22Rv1 (cell line): Measurements from ENCODE around the gene COMMD1.

Experiments
- H3K27ac ChIP-seq: fragments of 450-650 bp; 2 replicates; pipeline ENCODE4 v1.5.1; 2017
- ZFX ChIP-seq: fragments of 450-650 bp; IDR thresholded peaks from 2 replicates; pipeline ENCODE4 v1.6.1; 2017; ENCODE audit warnings: antibody characterized with exemption, borderline replicate concordance
- TF ChIP-seq, protein P1 (sequence below): fragments of 450-650 bp; IDR thresholded peaks from 2 replicates; pipeline ENCODE4 v1.5.1; 2017; ENCODE audit warnings: mild to moderate bottlenecking

Gene COMMD1

DNA sequence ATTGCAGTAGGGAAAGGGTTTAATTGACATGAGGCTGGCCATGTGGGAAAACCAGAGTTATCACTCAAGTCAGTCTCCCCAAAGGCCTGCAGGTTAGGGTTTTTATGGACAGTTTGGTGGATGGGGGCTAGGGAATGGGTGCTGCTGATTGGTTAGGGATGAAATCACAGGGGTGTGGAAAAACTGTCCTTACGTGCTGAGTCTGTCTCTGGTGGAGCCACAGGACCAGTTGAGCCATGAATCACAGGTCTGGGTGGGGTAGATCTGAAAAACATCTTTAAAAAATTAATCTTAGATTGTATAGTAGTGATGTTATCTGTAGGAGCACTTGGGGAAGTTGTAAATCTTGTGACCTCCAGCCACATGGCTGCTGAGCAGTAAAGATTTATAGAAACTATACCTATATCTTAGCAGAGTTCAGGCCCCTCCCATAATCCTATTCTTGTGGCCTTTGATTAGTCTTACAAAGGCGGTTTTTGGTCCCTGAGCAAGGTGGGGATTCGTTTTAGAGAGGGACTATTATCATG, 139.6 kb downstream of the COMMD1 start:
- TF ChIP-seq, protein P1, sequence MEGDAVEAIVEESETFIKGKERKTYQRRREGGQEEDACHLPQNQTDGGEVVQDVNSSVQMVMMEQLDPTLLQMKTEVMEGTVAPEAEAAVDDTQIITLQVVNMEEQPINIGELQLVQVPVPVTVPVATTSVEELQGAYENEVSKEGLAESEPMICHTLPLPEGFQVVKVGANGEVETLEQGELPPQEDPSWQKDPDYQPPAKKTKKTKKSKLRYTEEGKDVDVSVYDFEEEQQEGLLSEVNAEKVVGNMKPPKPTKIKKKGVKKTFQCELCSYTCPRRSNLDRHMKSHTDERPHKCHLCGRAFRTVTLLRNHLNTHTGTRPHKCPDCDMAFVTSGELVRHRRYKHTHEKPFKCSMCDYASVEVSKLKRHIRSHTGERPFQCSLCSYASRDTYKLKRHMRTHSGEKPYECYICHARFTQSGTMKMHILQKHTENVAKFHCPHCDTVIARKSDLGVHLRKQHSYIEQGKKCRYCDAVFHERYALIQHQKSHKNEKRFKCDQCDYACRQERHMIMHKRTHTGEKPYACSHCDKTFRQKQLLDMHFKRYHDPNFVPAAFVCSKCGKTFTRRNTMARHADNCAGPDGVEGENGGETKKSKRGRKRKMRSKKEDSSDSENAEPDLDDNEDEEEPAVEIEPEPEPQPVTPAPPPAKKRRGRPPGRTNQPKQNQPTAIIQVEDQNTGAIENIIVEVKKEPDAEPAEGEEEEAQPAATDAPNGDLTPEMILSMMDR, result no peak
- TF ChIP-seq ZFX, result no peak
- H3K27ac ChIP-seq, result no peak overlapping the region

DNA sequence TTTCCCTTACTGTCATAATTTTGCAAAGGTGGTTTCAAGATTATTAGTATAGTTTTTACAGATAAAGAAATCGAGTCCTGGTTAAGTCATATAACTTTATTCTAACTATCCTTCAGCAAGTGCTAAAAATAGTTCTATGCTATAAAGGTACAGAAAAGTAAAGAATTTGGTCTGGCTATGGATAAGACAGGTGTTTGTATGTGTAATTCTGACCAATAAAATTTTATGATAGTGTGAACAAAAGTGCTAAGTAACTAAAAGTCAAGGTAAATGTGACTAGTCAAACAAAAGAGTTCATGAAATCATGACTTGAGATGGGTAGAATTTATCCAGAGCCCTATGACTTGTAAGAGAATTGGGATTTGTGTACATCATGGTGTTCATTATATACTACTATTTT, 140.7 kb downstream of the COMMD1 start:
- H3K27ac ChIP-seq, result no peak overlapping the region
- TF ChIP-seq ZFX, result no peak
- TF ChIP-seq, protein P1, result no peak

DNA sequence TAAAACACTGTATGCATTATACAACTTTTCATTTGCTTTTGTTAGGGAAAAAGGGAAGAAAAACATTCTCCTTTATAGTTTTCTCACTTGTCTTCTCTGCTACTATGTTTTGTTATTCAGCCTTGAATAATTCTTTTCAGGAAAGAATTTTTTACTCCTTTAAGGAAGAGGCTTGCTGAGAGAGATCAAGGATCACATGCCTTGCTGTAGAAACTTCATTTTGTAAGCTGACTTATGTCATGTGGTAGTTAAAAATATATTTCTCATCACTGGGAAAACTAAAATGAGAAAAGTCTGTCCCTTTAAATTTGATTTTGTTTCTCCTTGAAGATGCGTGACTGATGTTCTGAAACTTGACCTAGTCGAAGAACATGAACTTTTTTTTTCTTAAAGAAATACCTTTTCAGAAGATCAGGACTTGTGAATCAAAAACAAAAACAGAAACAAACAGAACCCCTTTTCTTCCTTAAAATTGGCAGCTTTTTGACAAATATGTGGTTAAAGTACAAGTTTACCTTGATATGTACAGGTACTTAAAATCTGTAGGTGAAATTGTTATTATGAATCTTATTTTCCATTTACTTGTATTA, 145.1 kb downstream of the COMMD1 start:
- H3K27ac ChIP-seq, result no peak overlapping the region
- TF ChIP-seq, protein P1, result no peak
- no peak for TF ChIP-seq ZFX

DNA sequence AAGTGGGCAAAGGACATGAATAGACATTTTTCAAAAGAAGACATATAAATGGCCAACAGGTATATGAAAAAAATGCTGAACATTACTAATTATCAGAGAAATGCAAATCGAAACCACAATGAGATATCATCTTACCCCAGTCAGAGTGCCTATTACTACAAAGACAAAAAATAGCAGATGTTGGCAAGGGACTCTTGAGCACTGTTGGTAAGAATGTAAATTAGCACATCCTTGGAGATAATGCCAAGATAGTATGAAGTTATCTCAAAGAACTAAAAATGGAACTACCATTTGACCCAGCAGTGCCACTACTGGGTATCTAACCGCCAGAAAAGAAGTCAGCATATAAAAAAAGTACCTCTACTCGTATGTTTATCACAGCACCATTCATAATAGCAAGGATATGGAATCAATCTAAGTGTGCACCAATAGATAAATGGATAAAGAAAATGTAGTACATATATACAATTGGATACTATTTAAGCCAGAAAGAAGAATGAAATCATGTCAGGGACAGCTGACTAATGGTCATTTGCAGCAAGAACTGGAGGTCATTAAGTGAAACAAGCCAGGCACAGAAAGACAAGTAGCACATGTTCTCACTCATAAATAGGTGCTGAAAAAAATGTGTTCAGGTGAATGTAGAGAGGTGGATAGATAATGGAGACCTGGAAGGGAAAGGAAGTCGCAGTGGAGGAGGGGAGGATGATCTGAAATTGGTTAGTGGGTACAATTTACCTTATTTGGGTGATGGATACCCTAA, 148.7 kb downstream of the COMMD1 start:
- TF ChIP-seq, protein P1, result no peak
- no peak for TF ChIP-seq ZFX
- no peak overlapping the region for H3K27ac ChIP-seq

DNA sequence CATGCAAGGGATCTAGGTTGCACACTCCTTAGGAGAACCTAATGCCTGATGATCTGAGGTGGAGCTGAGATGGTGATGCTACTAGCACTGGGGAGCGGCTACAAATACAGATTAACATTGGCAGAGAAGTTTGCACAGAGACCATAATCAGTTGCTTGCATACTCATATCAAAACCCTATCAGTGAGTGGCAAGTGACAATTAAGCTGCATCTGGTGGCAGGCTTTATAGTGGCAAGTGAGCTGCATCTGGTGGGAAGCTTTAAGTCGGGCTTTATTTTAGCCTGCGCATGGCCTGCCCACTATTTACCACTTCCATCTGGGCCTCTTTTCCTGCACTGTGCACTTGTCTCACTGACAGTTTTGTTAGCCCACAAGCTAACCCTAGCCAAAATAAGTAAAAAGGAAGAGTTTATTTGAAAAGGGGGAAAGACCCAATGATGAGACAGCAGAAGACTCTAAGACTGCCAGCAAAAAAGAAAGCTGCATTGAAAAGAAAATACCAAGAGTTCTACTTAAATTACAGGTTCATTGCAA, 149.5 kb downstream of the COMMD1 start:
- no peak overlapping the region for H3K27ac ChIP-seq
- no peak for TF ChIP-seq ZFX
- TF ChIP-seq, protein P1, result no peak

DNA sequence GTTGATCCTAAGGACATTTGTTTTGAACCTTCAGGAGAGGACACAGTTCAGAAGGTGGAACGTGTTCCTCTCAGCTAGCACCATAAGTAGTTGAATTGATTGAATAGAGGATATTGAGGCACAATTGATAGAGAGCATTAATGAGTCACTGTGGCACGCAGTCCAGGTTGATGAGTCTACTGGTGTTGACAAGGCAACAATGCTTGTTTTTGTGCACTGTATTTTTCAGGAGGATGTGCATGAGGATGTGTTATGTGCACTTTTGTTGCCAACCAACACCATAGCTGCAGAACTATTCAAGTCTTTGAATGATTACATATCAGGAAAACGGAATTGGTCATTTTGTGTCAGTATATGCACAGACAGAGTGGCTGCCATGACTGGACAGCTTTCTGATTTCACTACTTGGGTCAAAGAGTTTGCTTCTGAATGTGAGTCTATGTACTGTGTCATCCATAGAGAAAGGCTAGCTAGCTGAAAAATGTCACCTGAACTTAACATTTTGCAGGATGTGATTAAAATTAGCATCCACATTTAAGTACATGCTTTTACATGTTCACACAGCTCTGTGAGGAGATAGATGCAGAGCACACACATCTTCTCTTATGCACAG, 150.4 kb downstream of the COMMD1 start:
- H3K27ac ChIP-seq, result no peak overlapping the region
- TF ChIP-seq, protein P1, result no peak
- TF ChIP-seq ZFX, result no peak
